SJCRH30 (cell line): ENCODE measurements around the gene SNAI1. TPM values are rescaled to one million over a fixed set of nuclear protein-coding genes. Genes with fewer than 3 reads are reported as not detected.
"Not testable (repeated sequence)": the region's sequence is repeated elsewhere in the genome, so short reads cannot be mapped to it uniquely, and the experiment has no call there.

Source experiments
- DNase-seq, 2 experiments: peaks; one replicate each; pipeline ENCODE4 v3.0.0-alpha.2; 2015 to 2020
- H3K27ac ChIP-seq: fragments of 250-450 bp; sonication (Bioruptor Pico); 2 replicates; pipeline ENCODE4 v1.5.1; 2020; ENCODE audit warnings: mild to moderate bottlenecking, moderate library complexity
- H3K27me3 ChIP-seq: fragments of 250-450 bp; sonication (Bioruptor Pico); 2 replicates; pipeline ENCODE4 v1.5.1; 2020; ENCODE audit warnings: mild to moderate bottlenecking, moderate library complexity
- H3K36me3 ChIP-seq: fragments of 250-450 bp; sonication (Bioruptor Pico); 2 replicates; pipeline ENCODE4 v1.5.1; 2020; ENCODE audit warnings: mild to moderate bottlenecking, moderate library complexity
- H3K4me1 ChIP-seq: fragments of 250-450 bp; sonication (Bioruptor Pico); 2 replicates; pipeline ENCODE4 v1.5.1; 2020; ENCODE audit warnings: mild to moderate bottlenecking, moderate library complexity
- H3K4me3 ChIP-seq: fragments of 250-450 bp; sonication (Bioruptor Pico); 2 replicates; pipeline ENCODE4 v1.5.1; 2020; ENCODE audit warnings: mild to moderate bottlenecking, moderate library complexity
- H3K9me3 ChIP-seq: fragments of 250-450 bp; sonication (Bioruptor Pico); replicated peaks from 2 replicates; pipeline ENCODE4 v1.5.1; 2020; ENCODE audit warnings: mild to moderate bottlenecking, moderate library complexity
- total RNA-seq: library from RNA; depleted of rRNA; stranded (reverse); fragments of >200 nt; shearing (Covaris generic); gene quantifications from 2 replicates; pipeline ENCODE4 v1.2.3, GENCODE V29; 2014

The SNAI1 gene
- total RNA-seq, 1 experiment from 2014 or later: 29.7 TPM

- Histone ChIP-seq H3K4me1 (peaks cover 40% of the 10 kb centered on the region), H3K27me3 (no peaks in the 10 kb centered on the region), H3K27ac (no peak overlapping the region; the same call in 1 of the 2 replicates), H3K4me3 (no peak overlapping the region), H3K36me3 (no peaks in the 10 kb centered on the region), H3K9me3 (no peaks in the 10 kb centered on the region)
- DNase-seq: no peak
Measured at GRCh38 chr20:50008007-50008406, 25.2 kb downstream of the SNAI1 start.

DNA sequence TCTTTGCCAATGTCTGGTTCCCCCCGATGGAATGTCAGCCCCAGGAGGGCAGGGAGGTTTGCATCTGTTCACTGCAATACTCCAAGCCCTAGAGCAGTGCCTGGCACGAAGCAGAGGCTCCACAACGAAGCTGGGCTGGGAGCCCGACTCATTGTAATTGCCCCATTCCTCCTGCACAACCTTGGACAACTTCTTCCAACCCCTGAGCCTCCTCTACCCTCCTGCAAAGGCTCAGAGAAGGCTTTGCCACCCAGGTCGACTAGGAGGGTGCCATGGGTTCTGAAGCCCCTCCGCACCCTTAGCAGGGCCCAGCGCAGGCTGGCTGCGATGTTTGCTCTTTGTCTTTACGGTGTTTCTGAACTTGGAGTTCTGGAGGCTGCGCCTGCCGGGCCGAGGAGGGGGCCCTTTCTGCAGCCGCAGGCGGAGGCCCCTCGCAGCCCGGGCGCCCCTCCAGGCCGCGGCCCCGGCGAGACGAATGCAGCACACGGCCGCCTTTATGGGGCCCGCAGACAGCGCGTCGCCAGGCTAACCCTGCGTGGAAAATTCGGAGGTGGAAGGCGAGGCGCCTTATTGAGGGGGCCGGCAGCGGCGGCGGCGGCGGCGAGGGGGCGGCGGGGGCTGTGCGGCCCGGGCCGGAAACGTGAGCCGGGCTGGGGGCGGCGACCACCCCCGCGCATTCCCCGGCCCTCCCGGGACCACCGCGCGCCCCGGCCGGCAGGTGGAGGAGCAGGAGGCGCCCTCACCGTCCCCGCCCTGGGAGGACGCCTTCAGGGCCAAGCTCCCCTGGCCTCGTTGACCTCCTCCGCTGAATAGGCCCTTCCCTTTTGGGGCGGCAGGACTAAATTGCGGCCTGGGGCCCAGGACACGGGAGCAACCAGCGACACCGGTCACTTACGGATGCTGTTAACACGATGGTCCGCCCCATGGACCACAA, 27.0 kb downstream of the SNAI1 start:
- DNase-seq: peak; percentile 89 to 90
- no peaks in the 10 kb centered on the region for H3K9me3 ChIP-seq
- H3K27ac ChIP-seq: peak overlapping the region; percentile 99
- H3K4me1 ChIP-seq: peaks cover 51% of the 10 kb centered on the region
- no peaks in the 10 kb centered on the region for H3K27me3 ChIP-seq
- H3K36me3 ChIP-seq: no peaks in the 10 kb centered on the region
- H3K4me3 ChIP-seq: peak overlapping the region; percentile 42

DNA sequence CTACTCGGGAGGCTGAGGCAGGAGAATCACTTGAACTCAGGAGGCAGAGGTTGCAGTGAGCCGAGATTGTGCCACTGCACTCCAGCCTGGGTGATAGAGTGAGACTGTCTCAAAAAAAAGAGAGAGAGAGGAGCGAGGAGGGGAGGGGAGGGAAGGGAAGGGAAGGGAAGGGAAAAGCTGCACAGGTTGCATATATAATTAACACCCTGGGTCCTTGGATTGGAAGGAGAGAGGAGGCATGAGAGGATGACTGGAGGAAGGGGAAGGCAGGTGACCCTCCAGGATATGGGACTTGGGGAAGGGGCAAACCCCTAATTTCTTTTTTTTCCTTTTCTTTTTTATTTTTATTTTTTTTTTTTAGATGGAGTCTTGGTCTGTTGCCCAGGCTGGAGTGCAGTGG, 28.8 kb downstream of the SNAI1 start:
- not testable (repeated sequence) for H3K9me3 ChIP-seq, H3K36me3 ChIP-seq, H3K27me3 ChIP-seq, H3K4me3 ChIP-seq, DNase-seq
- H3K4me1 ChIP-seq: peaks cover 63% of the 10 kb centered on the region
- peak overlapping the region; percentile 45; the same call in 1 of the 2 replicates for H3K27ac ChIP-seq

- Histone ChIP-seq H3K36me3 (no peaks in the 10 kb centered on the region), H3K27ac (peak overlapping the region; percentile 45), H3K4me3 (no peak overlapping the region), H3K4me1 (peaks cover 67% of the 10 kb centered on the region), H3K27me3 (no peaks in the 10 kb centered on the region), H3K9me3 (no peaks in the 10 kb centered on the region)
- DNase-seq: peak; percentile 83 to 92
Measured at GRCh38 chr20:50012282-50013263, 29.8 kb downstream of the SNAI1 start.

- Histone ChIP-seq H3K27ac (no peak overlapping the region; the same call in 1 of the 2 replicates), H3K4me3 (no peak overlapping the region), H3K9me3 (no peaks in the 10 kb centered on the region), H3K4me1 (peaks cover 60% of the 10 kb centered on the region), H3K27me3 (no peaks in the 10 kb centered on the region), H3K36me3 (no peaks in the 10 kb centered on the region)
- no peak for DNase-seq
Measured at GRCh38 chr20:50013976-50014375, 31.2 kb downstream of the SNAI1 start.

DNA sequence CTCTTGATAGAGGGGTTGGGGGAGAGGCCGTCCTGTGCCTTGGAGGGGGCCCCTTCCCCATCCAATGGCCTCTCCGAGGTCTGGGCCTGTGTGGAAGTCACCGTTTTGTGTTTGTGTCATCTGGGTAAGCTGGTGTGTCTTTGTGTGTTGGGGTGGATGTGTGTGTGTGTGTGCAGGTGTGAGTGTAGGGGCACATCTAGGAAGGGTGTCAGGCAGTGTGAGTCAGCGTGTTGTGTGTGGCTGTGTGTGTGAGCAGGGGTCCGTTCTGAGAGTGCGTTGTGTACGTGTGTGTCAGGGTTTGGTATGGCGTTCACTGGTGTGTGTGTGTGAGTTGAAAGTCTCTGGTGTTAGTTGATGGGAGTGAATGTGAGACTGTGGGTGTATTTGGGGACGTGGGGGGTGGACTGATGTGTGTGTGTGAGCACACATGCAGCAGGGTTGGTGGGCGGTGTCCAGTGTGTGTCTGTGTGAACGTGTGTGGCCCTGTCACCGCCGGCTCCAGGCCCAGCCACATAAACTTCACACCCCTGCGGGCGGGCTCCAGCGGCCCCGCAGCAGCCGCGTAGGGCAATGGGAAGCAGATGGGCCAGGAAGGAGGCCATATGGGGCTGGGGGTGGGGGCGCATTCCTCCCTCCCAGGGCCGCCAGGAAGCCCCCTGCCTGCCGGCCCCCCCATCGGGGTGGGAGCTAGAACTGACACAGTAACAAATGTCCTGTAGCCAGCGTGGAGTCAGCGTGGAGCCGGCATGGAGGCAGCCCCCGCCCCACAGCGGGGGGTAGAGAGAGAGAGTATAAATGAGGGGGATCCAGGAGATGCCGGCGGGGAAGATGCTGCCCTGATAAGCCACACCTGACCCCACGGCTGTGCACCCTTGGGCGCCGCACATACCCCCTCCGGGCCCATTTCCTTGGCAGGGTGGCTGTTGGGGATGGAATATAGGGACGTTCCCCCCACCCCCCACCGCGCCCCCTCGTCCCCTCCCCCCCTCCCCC, 32.1 kb downstream of the SNAI1 start:
- Histone ChIP-seq H3K4me1 (peaks cover 58% of the 10 kb centered on the region), H3K36me3 (no peaks in the 10 kb centered on the region)

DNA sequence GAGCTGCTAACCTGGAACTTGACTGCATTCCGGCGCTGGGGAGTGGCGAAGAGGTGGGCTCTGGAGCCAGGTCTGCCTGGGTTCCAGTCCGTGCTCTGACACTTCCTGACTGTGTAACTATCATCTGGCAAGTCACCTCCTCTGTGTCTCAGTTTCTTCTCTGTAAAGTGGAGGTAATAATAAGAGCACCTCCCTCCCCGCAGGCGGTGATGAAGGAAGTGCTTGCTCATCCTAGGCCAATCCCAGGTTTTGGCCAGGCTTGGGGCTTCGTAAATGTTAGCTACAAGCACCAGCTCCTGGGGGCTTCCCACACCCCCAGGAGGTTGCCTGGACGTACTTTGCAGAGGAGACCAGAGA, 32.8 kb downstream of the SNAI1 start:
- peaks cover 53% of the 10 kb centered on the region for H3K4me1 ChIP-seq
- no peaks in the 10 kb centered on the region for H3K27me3 ChIP-seq
- no peaks in the 10 kb centered on the region for H3K9me3 ChIP-seq
- H3K36me3 ChIP-seq: no peaks in the 10 kb centered on the region
- no peak overlapping the region for H3K4me3 ChIP-seq
- no peak for DNase-seq
- no peak overlapping the region for H3K27ac ChIP-seq

More for the DNA sequence above, 32.1 kb downstream of the SNAI1 start:
- no peak overlapping the region; the same call in 1 of the 2 replicates for H3K27ac ChIP-seq
- H3K27me3 ChIP-seq: no peaks in the 10 kb centered on the region
- H3K4me3 ChIP-seq: no peak overlapping the region
- DNase-seq: peak in 1 of 2 experiments; percentile 38
- H3K9me3 ChIP-seq: no peaks in the 10 kb centered on the region

DNA sequence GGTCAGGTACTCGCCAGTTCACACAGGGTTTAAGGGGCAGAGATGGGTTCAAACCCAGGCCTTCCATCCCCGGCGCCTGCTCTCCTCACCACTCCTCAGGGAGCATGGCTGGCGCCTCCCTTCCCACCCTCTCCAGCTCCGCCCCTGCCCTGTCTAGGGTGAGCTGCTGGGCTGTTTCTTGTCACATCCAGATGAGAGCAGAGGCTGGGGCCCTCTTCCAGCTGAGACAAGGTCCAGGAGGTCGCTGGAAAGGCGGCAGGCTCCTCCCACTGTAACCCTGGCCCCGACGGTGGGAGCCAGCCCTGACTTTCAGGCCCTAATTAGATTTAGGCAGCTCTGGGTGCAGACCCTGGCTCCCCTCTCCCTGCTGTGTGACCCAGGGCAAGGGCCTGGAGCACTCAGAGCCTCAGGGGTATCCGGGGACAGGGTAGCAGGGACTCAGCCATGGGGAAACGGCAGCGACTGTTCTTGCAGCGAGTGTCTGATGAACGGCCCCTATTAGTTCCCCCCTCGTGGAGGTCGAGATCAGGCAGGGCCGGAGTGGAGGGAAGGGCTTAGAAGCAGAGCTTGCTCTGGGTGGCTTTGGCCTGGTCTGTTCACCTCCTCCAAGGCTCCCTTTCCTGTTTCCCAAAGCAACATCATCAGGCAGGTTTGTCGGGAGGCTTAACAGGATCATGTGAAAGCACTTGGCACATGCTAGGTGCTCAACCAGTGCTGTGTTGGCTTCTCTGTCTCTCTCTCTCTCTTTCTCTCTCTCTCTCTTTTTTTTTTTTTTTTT, 33.4 kb downstream of the SNAI1 start:
- Histone ChIP-seq H3K27ac (no peak overlapping the region; the same call in 1 of the 2 replicates), H3K9me3 (no peaks in the 10 kb centered on the region), H3K27me3 (no peaks in the 10 kb centered on the region), H3K36me3 (no peaks in the 10 kb centered on the region), H3K4me1 (peaks cover 47% of the 10 kb centered on the region), H3K4me3 (no peak overlapping the region)
- peak in 1 of 2 experiments; percentile 52 for DNase-seq

DNA sequence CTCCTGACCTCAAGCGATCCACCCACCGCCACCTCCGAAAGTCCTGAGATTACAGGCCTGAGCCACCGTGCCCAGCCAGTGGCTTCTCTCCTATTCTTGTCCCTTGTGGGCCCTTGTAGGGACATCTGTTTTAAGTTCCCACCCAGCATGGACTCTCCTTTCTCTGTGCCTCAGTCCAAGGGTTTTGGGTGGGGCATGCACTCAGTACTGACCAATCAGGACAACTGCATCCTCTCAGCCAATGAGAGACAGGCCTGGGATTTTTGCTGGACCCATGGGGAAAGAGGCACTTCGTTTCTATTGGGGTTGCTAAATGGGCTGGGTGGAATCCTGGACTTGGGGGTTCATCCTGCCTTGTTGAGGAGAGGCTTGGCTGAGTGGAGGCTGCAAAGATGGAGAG, 34.4 kb downstream of the SNAI1 start:
- Histone ChIP-seq H3K4me3 (no peak overlapping the region), H3K4me1 (peaks cover 42% of the 10 kb centered on the region), H3K27me3 (no peaks in the 10 kb centered on the region), H3K9me3 (no peaks in the 10 kb centered on the region), H3K36me3 (no peaks in the 10 kb centered on the region), H3K27ac (no peak overlapping the region)
- peak in 1 of 2 experiments; percentile 62 for DNase-seq

GRCh38 chr20:50017576-50018248, 34.9 kb downstream of the SNAI1 start:
- no peak for DNase-seq
- no peak overlapping the region for H3K4me3 ChIP-seq
- no peaks in the 10 kb centered on the region for H3K36me3 ChIP-seq

DNA sequence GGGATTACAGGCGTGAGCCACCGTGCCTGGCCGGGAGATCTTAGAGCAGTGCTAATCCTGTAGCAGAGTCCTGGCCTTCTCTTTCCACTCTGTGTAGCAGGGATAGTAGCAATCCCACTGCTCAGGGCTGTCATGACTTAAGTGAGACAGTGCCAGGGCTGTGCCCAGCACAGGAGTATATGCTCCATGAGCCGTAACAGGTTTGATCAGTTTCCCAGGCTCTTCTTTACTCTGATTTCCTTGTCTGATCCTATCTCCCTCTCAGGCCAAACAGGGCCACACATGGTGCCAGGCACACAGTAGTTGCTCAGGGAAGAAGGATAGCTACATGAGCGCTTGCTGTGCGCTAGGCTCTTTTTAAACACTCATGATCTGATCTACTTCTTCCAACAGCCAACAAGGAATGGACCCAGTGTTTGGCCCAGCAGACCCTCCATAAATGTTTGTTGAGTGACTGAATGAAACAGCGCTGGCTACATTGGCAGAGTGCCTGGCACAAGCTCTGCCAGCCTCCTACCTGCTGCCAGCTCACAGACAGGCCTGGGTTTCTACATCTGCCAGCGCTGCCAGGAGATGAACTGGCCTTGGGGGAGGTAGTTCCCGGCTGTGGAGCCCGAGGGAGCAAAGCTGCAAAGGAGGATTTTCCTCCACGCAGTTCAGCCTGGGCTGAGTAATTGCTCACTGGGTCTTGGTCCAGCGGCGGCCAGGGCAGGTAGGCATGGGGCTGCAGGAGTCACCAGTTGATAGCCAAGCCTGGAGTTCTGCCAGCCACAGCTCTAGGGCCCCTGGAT, 36.9 kb downstream of the SNAI1 start:
- DNase-seq: no peak
- no peaks in the 10 kb centered on the region for H3K9me3 ChIP-seq
- H3K4me1 ChIP-seq: peaks cover 19% of the 10 kb centered on the region
- no peak overlapping the region for H3K4me3 ChIP-seq
- H3K36me3 ChIP-seq: no peaks in the 10 kb centered on the region
- H3K27ac ChIP-seq: no peak overlapping the region
- no peaks in the 10 kb centered on the region for H3K27me3 ChIP-seq

More at GRCh38 chr20:50017576-50018248, 34.9 kb downstream of the SNAI1 start:
- H3K4me1 ChIP-seq: peaks cover 36% of the 10 kb centered on the region
- no peak overlapping the region for H3K27ac ChIP-seq
- H3K9me3 ChIP-seq: no peaks in the 10 kb centered on the region
- H3K27me3 ChIP-seq: no peaks in the 10 kb centered on the region

DNA sequence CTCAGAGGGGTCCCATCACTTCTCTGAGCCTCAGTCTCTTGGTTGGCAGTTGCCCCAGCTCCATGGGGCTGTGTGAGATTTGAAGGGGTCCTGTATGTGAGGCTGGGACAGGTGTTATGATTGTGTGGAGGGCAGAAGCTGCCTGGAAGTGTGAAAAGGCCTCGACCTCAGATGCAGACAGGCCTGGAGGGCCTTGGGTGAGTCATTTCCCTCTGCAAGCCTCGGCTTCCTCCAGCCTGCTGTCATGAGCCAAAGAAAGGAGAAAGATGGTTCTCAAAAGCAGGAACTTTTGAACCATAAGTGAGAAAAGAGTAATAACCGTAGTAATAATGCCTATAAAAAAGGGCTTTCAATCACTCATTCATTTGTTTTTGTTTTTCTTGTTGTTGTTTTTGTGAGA, 37.5 kb downstream of the SNAI1 start:
- Histone ChIP-seq H3K4me1 (peaks cover 14% of the 10 kb centered on the region; the same call in 1 of the 2 replicates), H3K27me3 (no peaks in the 10 kb centered on the region), H3K9me3 (no peaks in the 10 kb centered on the region), H3K36me3 (no peaks in the 10 kb centered on the region), H3K4me3 (no peak overlapping the region), H3K27ac (no peak overlapping the region)
- no peak for DNase-seq
